ENCODE measurements around the gene NEMF.
"Not testable (repeated sequence)": the region's sequence is repeated elsewhere in the genome, so short reads cannot be mapped to it uniquely, and the experiment has no call there.

NEMF gene, protein sequence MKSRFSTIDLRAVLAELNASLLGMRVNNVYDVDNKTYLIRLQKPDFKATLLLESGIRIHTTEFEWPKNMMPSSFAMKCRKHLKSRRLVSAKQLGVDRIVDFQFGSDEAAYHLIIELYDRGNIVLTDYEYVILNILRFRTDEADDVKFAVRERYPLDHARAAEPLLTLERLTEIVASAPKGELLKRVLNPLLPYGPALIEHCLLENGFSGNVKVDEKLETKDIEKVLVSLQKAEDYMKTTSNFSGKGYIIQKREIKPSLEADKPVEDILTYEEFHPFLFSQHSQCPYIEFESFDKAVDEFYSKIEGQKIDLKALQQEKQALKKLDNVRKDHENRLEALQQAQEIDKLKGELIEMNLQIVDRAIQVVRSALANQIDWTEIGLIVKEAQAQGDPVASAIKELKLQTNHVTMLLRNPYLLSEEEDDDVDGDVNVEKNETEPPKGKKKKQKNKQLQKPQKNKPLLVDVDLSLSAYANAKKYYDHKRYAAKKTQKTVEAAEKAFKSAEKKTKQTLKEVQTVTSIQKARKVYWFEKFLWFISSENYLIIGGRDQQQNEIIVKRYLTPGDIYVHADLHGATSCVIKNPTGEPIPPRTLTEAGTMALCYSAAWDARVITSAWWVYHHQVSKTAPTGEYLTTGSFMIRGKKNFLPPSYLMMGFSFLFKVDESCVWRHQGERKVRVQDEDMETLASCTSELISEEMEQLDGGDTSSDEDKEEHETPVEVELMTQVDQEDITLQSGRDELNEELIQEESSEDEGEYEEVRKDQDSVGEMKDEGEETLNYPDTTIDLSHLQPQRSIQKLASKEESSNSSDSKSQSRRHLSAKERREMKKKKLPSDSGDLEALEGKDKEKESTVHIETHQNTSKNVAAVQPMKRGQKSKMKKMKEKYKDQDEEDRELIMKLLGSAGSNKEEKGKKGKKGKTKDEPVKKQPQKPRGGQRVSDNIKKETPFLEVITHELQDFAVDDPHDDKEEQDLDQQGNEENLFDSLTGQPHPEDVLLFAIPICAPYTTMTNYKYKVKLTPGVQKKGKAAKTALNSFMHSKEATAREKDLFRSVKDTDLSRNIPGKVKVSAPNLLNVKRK

DNA sequence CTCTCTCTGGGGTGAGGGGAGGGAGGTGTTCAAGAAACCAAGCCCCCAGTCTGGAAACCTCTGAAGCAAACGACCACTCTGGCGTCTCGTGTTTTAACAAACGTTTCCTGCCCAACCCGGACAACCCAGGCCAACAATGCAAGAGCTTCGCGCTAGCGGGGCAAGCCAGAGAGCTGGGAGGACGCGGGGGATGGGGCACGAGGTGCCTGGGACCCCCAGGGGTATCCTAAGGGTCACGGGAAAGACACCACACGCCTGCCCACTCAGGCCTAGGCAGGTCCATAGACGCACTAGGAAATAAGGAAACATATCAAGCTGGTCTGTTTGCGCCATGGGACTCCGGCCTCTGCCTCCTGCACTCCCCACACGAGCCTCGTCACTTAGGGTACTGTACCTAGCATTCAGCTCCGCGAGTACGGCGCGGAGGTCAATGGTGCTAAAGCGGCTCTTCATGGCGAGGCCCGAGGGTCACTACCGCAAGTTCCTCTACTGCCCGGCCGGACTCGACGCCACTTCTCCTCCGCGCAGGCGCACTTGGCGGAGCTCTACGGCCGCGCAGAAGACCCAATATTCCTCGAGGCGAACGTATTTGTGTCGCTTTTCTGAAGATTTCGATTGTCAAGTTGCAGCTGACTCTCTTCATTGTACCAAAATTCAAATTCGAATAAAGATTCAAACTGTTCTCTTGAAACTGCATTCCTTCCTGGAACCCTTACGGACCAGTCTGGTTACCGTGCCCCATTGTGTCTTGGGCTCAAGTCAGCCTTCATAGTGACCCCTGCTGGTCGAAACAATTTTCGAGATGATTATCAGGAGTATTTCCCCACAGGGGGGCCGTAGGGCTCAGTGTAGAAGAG, at the start of gene NEMF:
NEMF (minus strand) TSS at position 488 of the 857 bp plus-strand sequence; CDS start at position 453, 35 bp downstream.
- Mint-ChIP-seq H3K9me3 (no peaks in the 10 kb centered on the region), H3K4me1 (ENCODE audit: low read depth) (peaks cover 29% of the 10 kb centered on the region), H3K27me3 (ENCODE audit: low read depth) (no peaks in the 10 kb centered on the region), H3K4me3 (peak within 1 kb of the TSS; percentile 95), H3K27ac (peak within 1 kb of the TSS; percentile 97), H3K36me3 (ENCODE audit: low read depth) (peaks cover 19% of the 10 kb centered on the region)

DNA sequence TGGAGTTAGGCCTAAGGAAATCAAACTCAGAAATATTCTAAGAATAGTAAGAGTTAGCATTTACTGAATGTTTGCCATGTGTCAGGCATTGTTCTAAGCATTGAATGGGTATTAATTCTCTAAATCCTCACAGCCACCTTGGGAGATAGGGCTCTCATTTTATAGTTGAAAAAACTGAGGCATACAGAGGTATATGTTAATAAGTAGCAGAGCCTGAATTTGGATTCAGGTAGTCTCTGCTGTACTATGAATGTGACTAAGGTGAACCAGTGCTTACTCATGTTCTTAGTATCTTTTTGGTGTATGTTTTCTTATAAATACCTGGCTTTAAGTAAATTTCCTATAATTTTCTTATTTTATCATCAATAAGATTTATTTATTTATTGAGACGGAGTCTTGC, 48.4 kb upstream of the NEMF start:
- peaks cover 23% of the 10 kb centered on the region for H3K36me3 Mint-ChIP-seq (ENCODE audit: low read depth)
- H3K27ac Mint-ChIP-seq = no peak overlapping the region
- H3K9me3 Mint-ChIP-seq = no peaks in the 10 kb centered on the region
- no peak overlapping the region for H3K4me3 Mint-ChIP-seq
- H3K27me3 Mint-ChIP-seq (ENCODE audit: low read depth) = no peaks in the 10 kb centered on the region
- H3K4me1 Mint-ChIP-seq (ENCODE audit: low read depth) = peaks cover 27% of the 10 kb centered on the region

DNA sequence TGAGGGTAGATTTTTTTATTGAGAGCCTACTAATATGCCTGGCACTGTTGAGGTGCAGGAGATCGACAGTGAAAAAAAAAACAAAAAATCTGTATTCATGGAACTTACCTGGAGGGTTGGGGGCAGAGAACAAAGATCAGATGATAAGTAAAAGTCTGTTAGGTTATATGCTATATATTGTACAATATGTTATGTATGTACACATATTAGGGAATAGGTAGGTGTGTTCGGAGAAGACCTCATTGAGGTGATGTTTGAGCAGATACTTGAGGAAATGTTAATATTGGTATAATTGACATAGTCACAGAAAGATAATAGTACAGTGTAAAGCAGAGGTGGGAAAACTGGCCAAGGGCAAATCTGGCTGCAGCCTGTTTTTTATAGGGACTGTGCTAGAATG, 45.9 kb upstream of the NEMF start:
- Mint-ChIP-seq H3K9me3 (no peaks in the 10 kb centered on the region), H3K4me1 (ENCODE audit: low read depth) (peaks cover 25% of the 10 kb centered on the region), H3K4me3 (peak overlapping the region; percentile 80), H3K27ac (peak overlapping the region; percentile 73), H3K36me3 (ENCODE audit: low read depth) (peaks cover 46% of the 10 kb centered on the region), H3K27me3 (ENCODE audit: low read depth) (no peaks in the 10 kb centered on the region)

DNA sequence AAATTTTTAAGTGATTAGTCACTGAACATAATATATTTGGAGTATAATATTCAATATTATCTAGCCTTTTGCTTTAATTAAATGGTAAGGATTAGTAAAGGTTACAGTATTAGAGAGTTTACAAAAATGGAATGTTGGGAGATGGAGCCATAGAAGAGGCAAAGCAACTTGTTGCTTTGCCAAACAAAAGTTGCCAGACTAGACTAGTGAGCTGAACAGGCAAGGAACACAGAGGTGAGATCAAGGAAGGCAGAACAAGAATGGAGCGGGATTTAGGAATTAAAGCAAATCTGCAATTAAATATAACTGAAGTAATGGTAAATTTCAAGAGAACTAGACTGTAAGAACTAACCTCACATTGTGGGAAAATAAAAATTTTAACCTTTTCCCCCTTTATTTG, 45.4 kb upstream of the NEMF start:
- no peaks in the 10 kb centered on the region for H3K27me3 Mint-ChIP-seq (ENCODE audit: low read depth)
- peak overlapping the region; percentile 73 for H3K27ac Mint-ChIP-seq
- H3K4me1 Mint-ChIP-seq (ENCODE audit: low read depth) = peaks cover 25% of the 10 kb centered on the region
- H3K4me3 Mint-ChIP-seq = peak overlapping the region; percentile 80
- peaks cover 47% of the 10 kb centered on the region for H3K36me3 Mint-ChIP-seq (ENCODE audit: low read depth)
- H3K9me3 Mint-ChIP-seq = no peaks in the 10 kb centered on the region

DNA sequence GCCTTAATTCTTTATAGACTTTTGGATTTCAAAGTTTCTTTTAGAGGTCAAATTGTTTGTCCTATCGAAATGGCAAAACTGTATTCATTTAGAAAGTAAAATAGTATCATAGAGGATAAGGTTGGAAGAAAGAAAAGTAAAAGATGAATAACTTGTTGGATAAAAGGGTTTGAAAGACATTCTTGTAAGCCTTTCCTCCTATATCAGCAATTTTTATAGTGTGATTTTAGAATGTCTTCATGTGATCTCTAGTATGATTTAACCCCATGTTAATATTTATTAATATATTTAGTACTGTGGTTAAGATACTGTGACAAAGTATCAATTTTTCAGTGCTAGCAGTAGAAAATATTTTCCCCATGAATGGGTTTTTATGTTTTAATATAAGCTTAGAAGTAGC, 44.8 kb upstream of the NEMF start:
- Mint-ChIP-seq H3K4me1 (ENCODE audit: low read depth) (peaks cover 25% of the 10 kb centered on the region), H3K4me3 (peak overlapping the region; percentile 100), H3K9me3 (no peaks in the 10 kb centered on the region), H3K27me3 (ENCODE audit: low read depth) (no peaks in the 10 kb centered on the region), H3K36me3 (ENCODE audit: low read depth) (peaks cover 47% of the 10 kb centered on the region), H3K27ac (peak overlapping the region; percentile 97)

DNA sequence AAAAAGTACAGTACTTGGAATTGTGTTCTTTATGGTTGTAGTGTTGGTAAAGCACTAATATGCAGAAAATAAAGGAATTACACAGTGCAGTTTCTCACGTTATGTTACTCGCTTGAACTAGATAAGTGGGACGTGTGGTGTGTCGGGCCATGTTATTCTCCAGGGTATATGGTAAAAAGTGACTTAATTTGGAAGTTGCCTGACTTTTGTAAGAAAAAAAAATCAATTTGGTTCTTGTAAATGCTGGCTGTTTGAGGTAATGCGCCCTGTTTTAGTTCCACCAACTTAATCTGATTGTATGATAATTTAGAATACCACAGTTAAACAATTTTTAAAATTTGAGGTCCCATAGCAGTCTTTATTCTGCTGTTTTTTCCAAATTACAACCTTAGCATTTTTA, 44.4 kb upstream of the NEMF start:
- H3K36me3 Mint-ChIP-seq (ENCODE audit: low read depth) = peaks cover 49% of the 10 kb centered on the region
- peak overlapping the region; percentile 100 for H3K4me3 Mint-ChIP-seq
- peak overlapping the region; percentile 97 for H3K27ac Mint-ChIP-seq
- H3K9me3 Mint-ChIP-seq = no peaks in the 10 kb centered on the region
- peaks cover 27% of the 10 kb centered on the region for H3K4me1 Mint-ChIP-seq (ENCODE audit: low read depth)
- H3K27me3 Mint-ChIP-seq (ENCODE audit: low read depth) = no peaks in the 10 kb centered on the region

DNA sequence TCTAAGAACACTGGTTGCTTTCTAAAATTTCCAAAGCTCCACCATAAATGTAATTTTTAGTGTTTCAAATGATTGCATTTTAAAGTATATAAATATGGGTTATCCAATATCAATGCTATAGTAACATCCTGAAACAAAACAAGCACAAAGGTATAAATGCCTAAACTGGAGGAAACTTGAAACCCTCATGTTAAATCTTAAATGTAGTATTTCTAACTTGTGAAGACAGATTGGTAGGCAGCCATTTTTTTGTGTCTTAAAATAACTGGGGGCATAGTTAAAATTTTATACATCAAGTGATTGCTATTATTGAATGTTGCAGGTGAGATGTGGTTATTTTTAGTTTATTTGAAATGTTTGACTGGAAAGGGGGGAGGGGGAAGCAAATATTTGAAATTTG, 43.7 kb upstream of the NEMF start:
- not testable (repeated sequence) for H3K27me3 Mint-ChIP-seq (ENCODE audit: low read depth); H3K9me3 Mint-ChIP-seq
- H3K4me1 Mint-ChIP-seq (ENCODE audit: low read depth) = peaks cover 31% of the 10 kb centered on the region
- peaks cover 49% of the 10 kb centered on the region for H3K36me3 Mint-ChIP-seq (ENCODE audit: low read depth)
- peak overlapping the region; percentile 100 for H3K4me3 Mint-ChIP-seq
- peak overlapping the region; percentile 97 for H3K27ac Mint-ChIP-seq

DNA sequence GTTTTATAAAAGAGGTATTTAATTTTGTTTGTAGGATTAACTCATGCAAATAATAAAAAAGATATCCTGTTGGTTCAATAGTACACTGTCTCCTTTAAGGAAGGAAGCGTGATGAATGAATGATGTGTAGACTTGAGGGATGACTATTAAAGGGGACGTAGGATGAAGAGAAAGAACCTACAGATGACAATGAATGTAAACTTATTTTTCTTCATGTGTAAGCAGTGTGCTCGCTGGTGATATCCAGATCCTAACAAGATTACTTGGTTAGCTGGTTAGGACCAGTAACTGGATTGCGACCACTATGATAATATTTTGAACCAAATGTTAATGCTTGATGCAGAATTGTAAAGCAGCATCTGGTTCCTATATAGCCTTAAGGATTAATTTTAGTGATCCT, 42.9 kb upstream of the NEMF start:
- peaks cover 31% of the 10 kb centered on the region for H3K4me1 Mint-ChIP-seq (ENCODE audit: low read depth)
- H3K36me3 Mint-ChIP-seq (ENCODE audit: low read depth) = peaks cover 49% of the 10 kb centered on the region
- H3K27me3 Mint-ChIP-seq (ENCODE audit: low read depth) = no peaks in the 10 kb centered on the region
- no peaks in the 10 kb centered on the region for H3K9me3 Mint-ChIP-seq
- peak overlapping the region; percentile 97 for H3K27ac Mint-ChIP-seq
- peak overlapping the region; percentile 100 for H3K4me3 Mint-ChIP-seq

DNA sequence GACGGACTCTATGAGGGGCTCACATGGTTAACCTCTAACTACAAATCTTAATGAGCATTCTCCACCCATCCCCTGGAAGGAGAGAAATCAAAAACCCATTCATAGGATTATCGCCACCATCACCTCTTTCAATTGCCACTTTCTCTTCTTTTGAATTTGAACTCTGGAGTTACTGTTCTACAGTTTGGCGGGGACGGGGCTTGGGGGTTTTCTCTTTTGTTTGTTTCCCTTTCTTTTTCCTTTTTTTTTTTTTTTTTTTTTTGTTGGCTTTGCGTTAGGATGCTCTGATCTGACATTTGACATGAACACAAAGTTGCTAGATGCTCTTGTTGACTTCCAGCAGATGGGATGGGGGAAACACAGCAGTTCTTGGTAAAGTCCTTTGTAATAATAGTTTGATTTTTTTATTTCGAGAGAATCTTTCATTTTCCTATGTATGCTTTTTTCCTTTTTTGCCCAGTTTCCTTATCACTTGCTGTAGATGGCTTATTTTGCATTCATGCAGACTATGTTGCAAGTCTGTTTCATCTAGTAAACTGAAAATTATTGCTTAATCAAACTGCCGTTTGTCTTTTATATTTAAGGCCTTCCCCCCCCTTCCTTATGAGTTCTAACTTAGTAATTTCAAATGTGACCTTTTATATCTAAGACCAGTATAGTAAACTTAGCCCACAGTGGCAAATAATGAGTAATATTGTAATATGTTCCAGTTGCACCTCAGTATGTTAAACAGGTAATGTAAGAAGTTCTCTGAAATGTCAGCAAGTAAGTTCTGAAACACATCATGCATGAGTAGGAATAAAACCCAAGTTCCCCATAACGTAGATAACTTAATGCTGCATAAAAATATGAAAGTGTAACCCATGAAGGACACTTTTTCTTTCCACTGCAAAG, 41.9 kb upstream of the NEMF start:
- not testable (repeated sequence) for H3K27me3 Mint-ChIP-seq (ENCODE audit: low read depth); H3K9me3 Mint-ChIP-seq
- Mint-ChIP-seq H3K27ac (peak overlapping the region; percentile 97), H3K36me3 (ENCODE audit: low read depth) (peaks cover 49% of the 10 kb centered on the region), H3K4me3 (peak overlapping the region; percentile 100), H3K4me1 (ENCODE audit: low read depth) (peaks cover 27% of the 10 kb centered on the region)

DNA sequence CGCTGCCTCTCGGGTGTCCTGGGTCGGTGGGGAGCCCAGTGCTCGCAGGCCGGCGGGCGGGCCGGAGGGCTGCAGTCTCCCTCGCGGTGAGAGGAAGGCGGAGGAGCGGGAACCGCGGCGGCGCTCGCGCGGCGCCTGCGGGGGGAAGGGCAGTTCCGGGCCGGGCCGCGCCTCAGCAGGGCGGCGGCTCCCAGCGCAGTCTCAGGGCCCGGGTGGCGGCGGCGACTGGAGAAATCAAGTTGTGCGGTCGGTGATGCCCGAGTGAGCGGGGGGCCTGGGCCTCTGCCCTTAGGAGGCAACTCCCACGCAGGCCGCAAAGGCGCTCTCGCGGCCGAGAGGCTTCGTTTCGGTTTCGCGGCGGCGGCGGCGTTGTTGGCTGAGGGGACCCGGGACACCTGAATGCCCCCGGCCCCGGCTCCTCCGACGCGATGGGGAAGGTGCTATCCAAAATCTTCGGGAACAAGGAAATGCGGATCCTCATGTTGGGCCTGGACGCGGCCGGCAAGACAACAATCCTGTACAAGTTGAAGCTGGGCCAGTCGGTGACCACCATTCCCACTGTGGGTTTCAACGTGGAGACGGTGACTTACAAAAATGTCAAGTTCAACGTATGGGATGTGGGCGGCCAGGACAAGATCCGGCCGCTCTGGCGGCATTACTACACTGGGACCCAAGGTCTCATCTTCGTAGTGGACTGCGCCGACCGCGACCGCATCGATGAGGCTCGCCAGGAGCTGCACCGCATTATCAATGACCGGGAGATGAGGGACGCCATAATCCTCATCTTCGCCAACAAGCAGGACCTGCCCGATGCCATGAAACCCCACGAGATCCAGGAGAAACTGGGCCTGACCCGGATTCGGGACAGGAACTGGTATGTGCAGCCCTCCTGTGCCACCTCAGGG, 41.0 kb upstream of the NEMF start:
- peaks cover 49% of the 10 kb centered on the region for H3K36me3 Mint-ChIP-seq (ENCODE audit: low read depth)
- peaks cover 25% of the 10 kb centered on the region for H3K4me1 Mint-ChIP-seq (ENCODE audit: low read depth)

DNA sequence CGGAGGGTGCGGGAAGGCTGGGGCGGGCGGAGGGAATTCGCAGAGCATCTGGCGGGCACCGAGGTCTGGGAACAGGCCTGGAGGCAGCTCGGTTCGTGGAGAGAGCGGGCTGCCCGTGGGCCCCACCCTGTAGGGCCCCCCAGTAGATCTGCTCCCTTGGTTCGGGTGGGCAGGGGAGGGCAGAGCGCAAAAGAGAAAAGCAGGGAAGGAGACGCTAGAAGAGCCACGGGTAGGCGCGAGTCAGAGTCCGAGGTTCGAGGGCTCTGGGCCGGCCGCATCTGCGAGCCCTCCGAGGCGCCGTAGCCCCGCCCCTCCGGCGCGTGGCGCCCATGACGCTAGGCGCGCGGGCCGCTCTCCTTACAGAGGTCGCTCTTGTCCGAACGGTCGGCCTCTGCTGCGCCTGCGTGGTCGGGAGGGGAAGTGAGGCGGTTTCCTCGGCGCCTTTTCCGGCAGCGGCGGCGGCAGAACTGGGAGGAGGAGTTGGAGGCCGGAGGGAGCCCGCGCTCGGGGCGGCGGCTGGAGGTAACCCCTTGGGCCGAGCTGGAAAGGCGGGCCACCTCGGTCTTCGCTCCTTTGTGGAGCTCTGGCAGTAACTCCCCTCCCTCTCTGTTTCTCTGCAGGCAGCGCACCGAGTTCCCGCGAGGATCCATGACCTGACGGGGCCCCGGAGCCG, 40.2 kb upstream of the NEMF start, which contains the start of gene ARF6:
ARF6 (plus strand) TSS at position 447 of the 673 bp plus-strand sequence. CDS start 655 bp downstream, outside the sequence.
- Mint-ChIP-seq H3K4me3 (peak within 1 kb of the TSS; percentile 100), H3K4me1 (ENCODE audit: low read depth) (peaks cover 19% of the 10 kb centered on the region), H3K36me3 (ENCODE audit: low read depth) (peaks cover 42% of the 10 kb centered on the region), H3K27ac (peak within 1 kb of the TSS; percentile 100), H3K27me3 (ENCODE audit: low read depth) (no peaks in the 10 kb centered on the region), H3K9me3 (no peaks in the 10 kb centered on the region)

More for the DNA sequence above, 41.0 kb upstream of the NEMF start:
- Mint-ChIP-seq H3K9me3 (no peaks in the 10 kb centered on the region), H3K27ac (peak overlapping the region; percentile 100), H3K4me3 (peak overlapping the region; percentile 100), H3K27me3 (ENCODE audit: low read depth) (no peaks in the 10 kb centered on the region)

DNA sequence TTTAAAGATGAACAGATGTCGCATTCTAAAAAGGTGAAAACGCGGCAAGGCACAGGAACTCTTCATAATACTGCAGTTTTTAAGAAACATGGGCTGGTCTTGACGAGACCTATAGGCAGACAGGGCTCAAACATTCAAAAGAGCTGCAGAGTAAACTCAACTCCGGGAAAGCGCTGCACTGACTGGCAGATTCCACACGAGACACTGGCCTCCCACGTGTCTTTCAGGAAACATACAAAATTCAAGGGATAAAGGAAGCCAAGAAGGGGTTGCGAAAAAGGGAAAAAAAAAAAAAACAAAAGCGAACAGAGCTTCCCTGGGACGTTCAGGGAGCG, 39.7 kb upstream of the NEMF start:
- Mint-ChIP-seq H3K27me3 (ENCODE audit: low read depth) (no peaks in the 10 kb centered on the region), H3K27ac (peak overlapping the region; percentile 100), H3K9me3 (no peaks in the 10 kb centered on the region), H3K4me3 (peak overlapping the region; percentile 100), H3K36me3 (ENCODE audit: low read depth) (peaks cover 41% of the 10 kb centered on the region), H3K4me1 (ENCODE audit: low read depth) (peaks cover 18% of the 10 kb centered on the region)

Measured in T-helper 1 cell treated with Interleukin-12 subunit alpha and Interleukin-12 subunit beta and Interleukin-4 antibody, amounts not matched to agents 30 μg/mL and 1 μg/mL, for 36 hours (primary cell).